ENCODE data around the gene TRAF2. TPM values are rescaled to one million over a fixed set of nuclear protein-coding genes. Genes with fewer than 3 reads are reported as not detected.

TRAF2 gene
- total RNA-seq, 1 donor, result 6.2 TPM

DNA sequence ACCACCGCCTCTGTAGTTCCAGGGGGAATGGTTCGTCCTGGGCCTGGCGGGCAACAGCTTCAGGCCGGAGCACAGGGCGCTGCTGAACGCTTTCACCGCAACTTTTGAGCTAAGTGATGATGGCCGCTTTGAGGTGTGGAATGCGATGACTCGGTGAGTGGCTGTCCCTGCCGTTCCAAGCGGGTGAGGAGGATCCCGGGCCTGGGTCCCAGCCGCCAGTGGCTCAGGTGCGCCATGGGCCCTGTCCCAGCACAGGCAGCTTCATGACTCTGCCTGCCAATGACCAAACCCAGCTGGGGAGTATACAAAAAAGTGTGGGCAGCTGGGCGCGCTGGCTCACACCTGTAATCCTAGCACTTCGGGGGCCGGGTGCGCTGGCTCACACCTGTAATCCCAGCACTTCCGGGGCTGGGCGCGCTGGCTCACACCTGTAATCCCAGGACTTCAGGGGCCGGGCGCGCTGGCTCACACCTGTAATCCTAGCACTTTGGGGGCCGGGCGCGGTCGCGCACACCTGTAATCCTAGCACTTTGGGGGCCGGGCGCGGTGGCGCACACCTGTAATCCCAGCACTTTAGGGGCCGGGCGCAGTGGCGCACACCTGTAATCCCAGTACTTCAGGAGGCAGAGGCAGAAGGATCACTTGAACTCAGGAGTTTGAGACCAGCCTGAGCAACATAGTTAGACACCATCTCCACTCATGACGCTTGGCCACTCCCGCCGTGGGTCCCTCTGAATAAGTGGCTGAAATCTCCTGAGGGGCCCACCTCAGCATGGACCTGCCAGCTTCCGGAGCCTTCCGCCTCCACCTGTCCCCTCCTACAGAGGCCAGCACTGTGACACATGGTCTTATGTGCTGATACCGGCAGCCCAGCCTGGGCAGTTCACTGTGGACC, 66.8 kb downstream of the TRAF2 start:
- Histone ChIP-seq H3K4me2 (ENCODE audit: insufficient read depth, low read length) (no peak overlapping the region), H3K9me3 (ENCODE audit: low read depth, low read length) (no peaks in the 10 kb centered on the region), H3K27ac (ENCODE audit: low read depth, low read length) (no peak overlapping the region), H3K36me3 (ENCODE audit: insufficient read depth, low read length) (no peaks in the 10 kb centered on the region), H3K27me3 (ENCODE audit: insufficient read depth, low read length) (no peaks in the 10 kb centered on the region), H3K4me3 (ENCODE audit: insufficient read depth, low read length) (no peak overlapping the region), H3K79me2 (ENCODE audit: insufficient read depth, low read length) (no peaks in the 10 kb centered on the region), H2AFZ (ENCODE audit: low read length) (no peak overlapping the region), H3K4me1 (ENCODE audit: insufficient read depth, low read length) (peaks cover 6% of the 10 kb centered on the region), H4K20me1 (ENCODE audit: insufficient read depth, low read length) (no peaks in the 10 kb centered on the region)
- TF ChIP-seq, protein P1, sequence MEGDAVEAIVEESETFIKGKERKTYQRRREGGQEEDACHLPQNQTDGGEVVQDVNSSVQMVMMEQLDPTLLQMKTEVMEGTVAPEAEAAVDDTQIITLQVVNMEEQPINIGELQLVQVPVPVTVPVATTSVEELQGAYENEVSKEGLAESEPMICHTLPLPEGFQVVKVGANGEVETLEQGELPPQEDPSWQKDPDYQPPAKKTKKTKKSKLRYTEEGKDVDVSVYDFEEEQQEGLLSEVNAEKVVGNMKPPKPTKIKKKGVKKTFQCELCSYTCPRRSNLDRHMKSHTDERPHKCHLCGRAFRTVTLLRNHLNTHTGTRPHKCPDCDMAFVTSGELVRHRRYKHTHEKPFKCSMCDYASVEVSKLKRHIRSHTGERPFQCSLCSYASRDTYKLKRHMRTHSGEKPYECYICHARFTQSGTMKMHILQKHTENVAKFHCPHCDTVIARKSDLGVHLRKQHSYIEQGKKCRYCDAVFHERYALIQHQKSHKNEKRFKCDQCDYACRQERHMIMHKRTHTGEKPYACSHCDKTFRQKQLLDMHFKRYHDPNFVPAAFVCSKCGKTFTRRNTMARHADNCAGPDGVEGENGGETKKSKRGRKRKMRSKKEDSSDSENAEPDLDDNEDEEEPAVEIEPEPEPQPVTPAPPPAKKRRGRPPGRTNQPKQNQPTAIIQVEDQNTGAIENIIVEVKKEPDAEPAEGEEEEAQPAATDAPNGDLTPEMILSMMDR (IDR thresholded peaks at IDR 0.05; ENCODE audit: extremely low read depth, low read depth, low read length), result no peak
- DNase-seq (ENCODE audit: insufficient read length, low spot score, missing footprints), result peak; percentile 83

DNA sequence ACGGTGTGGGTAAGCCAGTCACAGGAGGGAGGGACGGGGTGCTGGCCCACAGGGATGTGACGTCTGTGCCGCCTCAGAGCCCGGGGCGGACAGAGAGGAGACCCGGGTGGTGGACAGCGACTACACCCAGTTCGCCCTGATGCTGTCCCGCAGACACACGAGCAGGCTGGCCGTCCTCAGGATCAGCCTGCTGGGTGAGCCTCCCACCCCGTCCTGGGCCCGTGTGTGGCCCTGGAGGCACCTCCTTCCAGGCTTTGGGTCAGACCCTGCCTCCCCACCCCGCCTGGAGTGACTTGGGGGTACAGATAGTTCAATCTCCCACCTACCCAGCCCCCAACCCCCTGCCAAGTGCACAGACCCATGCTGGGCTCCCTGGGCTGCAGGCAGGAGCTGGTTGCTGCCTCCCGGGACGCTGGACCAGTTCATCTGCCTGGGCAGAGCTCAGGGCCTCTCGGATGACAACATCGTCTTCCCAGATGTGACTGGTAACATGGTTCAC, 67.5 kb downstream of the TRAF2 start:
- H3K79me2 ChIP-seq (ENCODE audit: insufficient read depth, low read length), result no peaks in the 10 kb centered on the region
- TF ChIP-seq, protein P1 (IDR thresholded peaks at IDR 0.05; ENCODE audit: extremely low read depth, low read depth, low read length), result no peak
- H2AFZ ChIP-seq (ENCODE audit: low read length), result no peak overlapping the region

DNA sequence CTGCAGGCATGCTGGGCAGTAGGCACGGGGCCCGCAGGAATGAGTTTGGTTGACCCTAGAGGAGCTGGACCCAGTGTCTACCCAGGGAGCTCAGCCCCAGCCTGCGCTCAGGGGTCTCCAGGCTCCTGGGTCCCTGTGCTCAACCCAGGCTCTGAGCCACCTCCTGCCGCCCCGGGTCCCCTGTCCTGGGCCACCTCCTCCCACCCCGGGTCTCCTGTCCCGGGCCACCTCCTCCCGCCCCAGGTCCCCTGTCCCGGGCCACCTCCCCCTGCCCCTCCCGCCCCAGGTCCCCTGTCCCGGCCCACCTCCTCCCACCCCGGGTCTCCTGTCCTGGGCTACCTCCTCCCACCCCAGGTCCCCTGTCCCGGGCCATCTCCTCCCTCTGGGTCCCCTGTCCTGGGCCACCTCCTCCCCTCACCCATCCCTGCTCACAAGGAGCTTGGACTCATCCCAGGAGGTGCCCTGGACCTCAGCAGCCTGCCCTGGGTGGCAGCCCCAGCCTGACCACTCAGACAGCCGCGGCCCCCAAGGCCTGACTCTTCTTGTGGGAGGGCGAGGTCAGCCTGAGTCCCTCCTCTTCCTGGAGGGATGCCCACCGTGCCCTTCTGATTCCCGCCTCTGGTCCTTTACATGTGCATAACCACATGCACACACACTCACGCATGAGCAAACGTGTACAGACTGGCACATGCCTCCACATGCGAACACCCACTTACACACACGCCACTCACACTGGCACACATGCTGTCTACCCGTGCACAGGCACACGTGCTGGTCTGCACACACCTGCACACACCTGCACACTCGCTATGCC, 68.2 kb downstream of the TRAF2 start:
- peak; percentile 78 for DNase-seq (ENCODE audit: insufficient read length, low spot score, missing footprints)
- Histone ChIP-seq H2AFZ (ENCODE audit: low read length) (no peak overlapping the region), H4K20me1 (ENCODE audit: insufficient read depth, low read length) (no peaks in the 10 kb centered on the region), H3K27ac (ENCODE audit: low read depth, low read length) (no peak overlapping the region), H3K27me3 (ENCODE audit: insufficient read depth, low read length) (no peaks in the 10 kb centered on the region), H3K9me3 (ENCODE audit: low read depth, low read length) (no peaks in the 10 kb centered on the region), H3K79me2 (ENCODE audit: insufficient read depth, low read length) (no peaks in the 10 kb centered on the region), H3K36me3 (ENCODE audit: insufficient read depth, low read length) (no peaks in the 10 kb centered on the region), H3K4me1 (ENCODE audit: insufficient read depth, low read length) (peaks cover 4% of the 10 kb centered on the region), H3K4me3 (ENCODE audit: insufficient read depth, low read length) (no peak overlapping the region), H3K4me2 (ENCODE audit: insufficient read depth, low read length) (no peak overlapping the region)
- TF ChIP-seq, protein P1 (IDR thresholded peaks at IDR 0.05; ENCODE audit: extremely low read depth, low read depth, low read length), result no peak

More for the DNA sequence above, 67.5 kb downstream of the TRAF2 start:
- H3K36me3 ChIP-seq (ENCODE audit: insufficient read depth, low read length), result no peaks in the 10 kb centered on the region
- no peaks in the 10 kb centered on the region for H3K27me3 ChIP-seq (ENCODE audit: insufficient read depth, low read length)
- no peak overlapping the region for H3K4me3 ChIP-seq (ENCODE audit: insufficient read depth, low read length)
- no peaks in the 10 kb centered on the region for H4K20me1 ChIP-seq (ENCODE audit: insufficient read depth, low read length)
- H3K4me2 ChIP-seq (ENCODE audit: insufficient read depth, low read length), result no peak overlapping the region
- no peak overlapping the region for H3K27ac ChIP-seq (ENCODE audit: low read depth, low read length)
- H3K4me1 ChIP-seq (ENCODE audit: insufficient read depth, low read length), result peaks cover 4% of the 10 kb centered on the region
- DNase-seq (ENCODE audit: insufficient read length, low spot score, missing footprints), result peak; percentile 85
- no peaks in the 10 kb centered on the region for H3K9me3 ChIP-seq (ENCODE audit: low read depth, low read length)
